ENCODE data around the gene CNTN6.

CNTN6 gene

DNA sequence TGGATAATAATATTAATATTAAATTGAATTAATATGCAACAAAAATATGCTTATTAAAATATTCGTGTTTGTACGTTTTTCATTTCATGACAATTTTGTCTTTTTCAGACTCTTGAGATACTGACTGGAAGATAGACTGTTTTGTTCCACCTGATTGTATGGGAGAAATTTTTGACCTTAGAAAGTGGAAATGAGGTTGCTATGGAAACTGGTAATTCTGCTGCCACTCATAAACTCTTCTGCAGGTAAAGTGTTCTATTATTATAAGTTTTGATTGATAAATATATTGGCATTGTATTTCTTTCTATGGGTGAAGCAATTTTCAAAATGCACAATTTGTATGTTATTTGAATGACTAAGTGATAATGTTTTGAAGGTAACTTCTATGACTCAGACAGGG, 55.0 kb downstream of the CNTN6 start:
- no peak for DNase-seq (ENCODE audit: low read depth)
- TF ChIP-seq, protein P1, sequence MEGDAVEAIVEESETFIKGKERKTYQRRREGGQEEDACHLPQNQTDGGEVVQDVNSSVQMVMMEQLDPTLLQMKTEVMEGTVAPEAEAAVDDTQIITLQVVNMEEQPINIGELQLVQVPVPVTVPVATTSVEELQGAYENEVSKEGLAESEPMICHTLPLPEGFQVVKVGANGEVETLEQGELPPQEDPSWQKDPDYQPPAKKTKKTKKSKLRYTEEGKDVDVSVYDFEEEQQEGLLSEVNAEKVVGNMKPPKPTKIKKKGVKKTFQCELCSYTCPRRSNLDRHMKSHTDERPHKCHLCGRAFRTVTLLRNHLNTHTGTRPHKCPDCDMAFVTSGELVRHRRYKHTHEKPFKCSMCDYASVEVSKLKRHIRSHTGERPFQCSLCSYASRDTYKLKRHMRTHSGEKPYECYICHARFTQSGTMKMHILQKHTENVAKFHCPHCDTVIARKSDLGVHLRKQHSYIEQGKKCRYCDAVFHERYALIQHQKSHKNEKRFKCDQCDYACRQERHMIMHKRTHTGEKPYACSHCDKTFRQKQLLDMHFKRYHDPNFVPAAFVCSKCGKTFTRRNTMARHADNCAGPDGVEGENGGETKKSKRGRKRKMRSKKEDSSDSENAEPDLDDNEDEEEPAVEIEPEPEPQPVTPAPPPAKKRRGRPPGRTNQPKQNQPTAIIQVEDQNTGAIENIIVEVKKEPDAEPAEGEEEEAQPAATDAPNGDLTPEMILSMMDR (IDR thresholded peaks at IDR 0.05; ENCODE audit: insufficient read depth, low read depth, low read length, missing control alignments), result no peak
- no peak overlapping the region for H3K4me3 ChIP-seq (ENCODE audit: low read length)

DNA sequence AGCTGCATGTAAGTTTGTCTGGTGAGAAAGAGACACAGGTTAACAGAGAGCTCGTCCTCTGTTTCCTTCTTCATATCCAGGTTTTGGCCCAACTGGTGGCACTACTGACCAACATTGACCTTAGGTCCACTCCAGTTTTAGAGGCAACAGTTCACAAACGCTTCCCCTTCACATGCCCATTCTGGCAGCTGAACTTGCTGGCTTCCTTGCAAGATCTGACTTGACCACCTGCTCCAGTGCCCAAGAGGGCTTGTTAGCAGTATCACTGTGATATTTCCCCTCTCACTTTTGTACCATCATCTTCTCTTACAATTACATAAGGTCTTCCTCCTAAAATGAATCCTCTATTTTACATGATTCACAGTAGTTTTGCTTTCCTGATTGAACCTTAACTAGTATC, 71.3 kb downstream of the CNTN6 start:
- TF ChIP-seq, protein P1 (IDR thresholded peaks at IDR 0.05; ENCODE audit: insufficient read depth, low read depth, low read length, missing control alignments), result no peak
- DNase-seq (ENCODE audit: low read depth), result no peak

DNA sequence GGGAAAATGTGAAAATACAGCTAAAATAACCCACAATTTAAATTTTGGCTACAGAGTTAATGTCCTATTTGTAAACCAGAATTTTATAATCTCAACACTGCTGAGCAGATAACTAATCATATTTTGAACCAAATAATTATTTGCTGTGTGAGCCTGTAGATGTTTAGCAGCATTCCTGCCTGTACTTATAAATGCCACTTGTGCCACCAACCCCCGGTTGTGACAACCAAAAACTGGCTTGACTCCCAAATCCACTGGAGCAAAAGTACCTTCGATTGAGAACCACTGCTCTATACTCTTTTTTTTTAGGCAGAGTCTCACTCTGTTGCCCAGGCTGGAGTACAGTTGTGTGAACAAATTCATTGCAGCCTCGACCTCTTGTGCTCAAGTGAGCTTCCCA, 78.5 kb downstream of the CNTN6 start:
- no peak overlapping the region for H3K4me3 ChIP-seq (ENCODE audit: low read length)
- TF ChIP-seq, protein P1 (IDR thresholded peaks at IDR 0.05; ENCODE audit: insufficient read depth, low read depth, low read length, missing control alignments), result no peak
- DNase-seq (ENCODE audit: low read depth), result no peak

More for the DNA sequence above, 71.3 kb downstream of the CNTN6 start:
- H3K4me3 ChIP-seq (ENCODE audit: low read length), result no peak overlapping the region

DNA sequence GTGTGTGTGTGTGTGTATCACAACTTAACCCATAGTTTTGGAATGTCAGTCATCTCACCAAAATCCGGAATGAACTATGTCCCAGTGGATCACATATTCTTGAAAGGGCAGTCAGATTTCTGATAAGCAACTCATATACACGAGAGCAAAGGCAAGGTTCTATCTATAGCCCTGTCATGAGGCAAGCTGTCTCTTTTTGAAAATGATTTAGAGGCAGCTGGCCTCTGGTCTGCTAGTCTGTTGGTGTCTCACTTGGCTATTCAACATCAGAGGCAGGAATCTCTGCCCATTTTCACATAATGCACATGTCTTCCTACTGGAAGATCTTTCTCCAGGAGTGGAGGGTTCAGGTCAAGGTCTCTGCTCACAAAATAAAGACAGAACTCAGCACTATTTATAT, 79.8 kb downstream of the CNTN6 start:
- DNase-seq (ENCODE audit: low read depth), result no peak
- no peak overlapping the region for H3K4me3 ChIP-seq (ENCODE audit: low read length)
- TF ChIP-seq, protein P1 (IDR thresholded peaks at IDR 0.05; ENCODE audit: insufficient read depth, low read depth, low read length, missing control alignments), result no peak

DNA sequence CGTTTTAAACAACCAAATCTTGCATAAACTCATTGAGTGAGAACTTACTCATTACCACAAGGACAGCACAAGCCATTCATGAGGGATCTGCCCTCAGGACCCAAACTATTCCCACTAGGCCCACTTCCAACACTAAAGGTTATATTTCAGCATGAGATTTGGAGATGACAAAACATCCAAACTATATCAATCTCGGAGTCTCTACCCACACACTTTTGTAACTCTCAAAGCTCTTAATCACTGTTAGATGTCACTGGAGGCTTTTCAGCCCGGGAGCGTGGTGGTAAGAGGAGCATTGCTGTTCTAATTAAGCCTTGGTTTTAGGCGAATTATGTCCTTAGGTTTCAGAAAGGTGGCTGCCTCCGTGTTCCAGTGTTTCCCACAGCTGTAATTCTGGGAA, 86.3 kb downstream of the CNTN6 start:
- TF ChIP-seq, protein P1 (IDR thresholded peaks at IDR 0.05; ENCODE audit: insufficient read depth, low read depth, low read length, missing control alignments), result no peak

DNA sequence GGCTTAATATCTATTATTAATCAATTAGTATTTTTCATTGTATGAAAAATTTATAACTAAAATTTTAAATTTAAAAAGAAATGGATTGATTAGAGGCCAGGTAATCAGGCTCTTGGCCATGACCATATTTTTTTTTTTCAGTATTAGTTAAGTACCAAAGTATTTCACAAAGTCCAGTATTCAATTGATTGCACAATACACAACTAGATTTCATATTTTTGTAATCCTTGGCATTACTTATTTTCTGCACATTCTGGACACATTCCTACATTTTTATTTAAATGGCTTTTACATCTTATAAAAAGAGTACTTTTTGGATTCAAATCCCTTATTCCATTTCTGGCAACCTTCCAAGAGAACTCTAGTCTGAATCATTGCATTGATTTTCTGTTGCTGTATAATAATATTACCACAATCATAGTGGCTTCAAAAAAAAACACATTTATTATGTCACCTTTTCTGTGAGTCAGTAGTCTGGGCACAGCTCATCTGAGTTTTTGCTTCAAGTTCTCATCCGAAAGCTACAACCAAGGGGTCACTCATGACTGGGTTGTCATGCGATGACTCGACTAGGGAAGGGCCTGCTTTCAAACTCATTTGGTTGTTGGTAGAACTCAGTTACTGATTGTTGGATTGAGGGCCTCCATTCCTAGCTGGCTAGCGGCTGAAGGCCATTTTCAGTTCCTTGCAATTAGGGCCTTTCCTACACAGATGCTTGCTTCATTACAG, 90.7 kb downstream of the CNTN6 start:
- DNase-seq (ENCODE audit: low read depth), result peak; percentile 1
- no peak overlapping the region for H3K4me3 ChIP-seq (ENCODE audit: low read length)
- TF ChIP-seq, protein P1 (IDR thresholded peaks at IDR 0.05; ENCODE audit: insufficient read depth, low read depth, low read length, missing control alignments), result no peak

More for the DNA sequence above, 86.3 kb downstream of the CNTN6 start:
- no peak for DNase-seq (ENCODE audit: low read depth)
- no peak overlapping the region for H3K4me3 ChIP-seq (ENCODE audit: low read length)

DNA sequence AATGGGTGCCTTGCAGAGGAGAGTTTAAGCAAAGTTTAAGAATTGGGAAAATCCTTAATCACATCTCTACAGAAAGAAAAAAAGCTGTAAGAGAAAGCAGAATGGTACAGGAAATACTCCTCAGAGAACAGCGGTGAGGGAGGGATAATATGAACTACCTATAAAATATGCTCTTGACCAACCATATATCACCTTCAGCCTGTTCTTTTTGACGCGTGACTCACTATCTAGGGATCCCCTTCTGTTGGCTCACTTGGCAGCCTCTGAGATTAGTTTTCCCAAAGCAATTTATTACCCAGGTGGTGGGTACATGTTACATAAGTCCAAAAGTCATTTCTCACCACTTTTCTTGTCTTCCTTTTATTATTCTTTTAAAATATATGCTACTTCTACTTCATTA, 97.7 kb downstream of the CNTN6 start:
- no peak overlapping the region for H3K4me3 ChIP-seq (ENCODE audit: low read length)
- TF ChIP-seq, protein P1 (IDR thresholded peaks at IDR 0.05; ENCODE audit: insufficient read depth, low read depth, low read length, missing control alignments), result no peak
- DNase-seq (ENCODE audit: low read depth), result no peak

All from epithelial cell of esophagus (primary cell).